Measurements from ENCODE around the gene FUT9. TPM values are rescaled to one million over a fixed set of nuclear protein-coding genes. Genes with fewer than 3 reads are reported as not detected.

Gene FUT9
- total RNA-seq, 4 donors from 2014 or later = not detected

GRCh38 chr6:96202571-96202970 lies 186.8 kb downstream of the FUT9 start:
- Histone ChIP-seq H3K27ac (no peak overlapping the region), H3K36me3 (no peaks in the 10 kb centered on the region), H3K9me3 (no peaks in the 10 kb centered on the region), H3K27me3 (no peaks in the 10 kb centered on the region), H3K4me1 (no peaks in the 10 kb centered on the region), H3K4me3 (no peak overlapping the region)
- intact Hi-C loops (cut with DNase I; ENCODE audit: low total_unique reads) = no loop called here
- TF ChIP-seq, protein P1, sequence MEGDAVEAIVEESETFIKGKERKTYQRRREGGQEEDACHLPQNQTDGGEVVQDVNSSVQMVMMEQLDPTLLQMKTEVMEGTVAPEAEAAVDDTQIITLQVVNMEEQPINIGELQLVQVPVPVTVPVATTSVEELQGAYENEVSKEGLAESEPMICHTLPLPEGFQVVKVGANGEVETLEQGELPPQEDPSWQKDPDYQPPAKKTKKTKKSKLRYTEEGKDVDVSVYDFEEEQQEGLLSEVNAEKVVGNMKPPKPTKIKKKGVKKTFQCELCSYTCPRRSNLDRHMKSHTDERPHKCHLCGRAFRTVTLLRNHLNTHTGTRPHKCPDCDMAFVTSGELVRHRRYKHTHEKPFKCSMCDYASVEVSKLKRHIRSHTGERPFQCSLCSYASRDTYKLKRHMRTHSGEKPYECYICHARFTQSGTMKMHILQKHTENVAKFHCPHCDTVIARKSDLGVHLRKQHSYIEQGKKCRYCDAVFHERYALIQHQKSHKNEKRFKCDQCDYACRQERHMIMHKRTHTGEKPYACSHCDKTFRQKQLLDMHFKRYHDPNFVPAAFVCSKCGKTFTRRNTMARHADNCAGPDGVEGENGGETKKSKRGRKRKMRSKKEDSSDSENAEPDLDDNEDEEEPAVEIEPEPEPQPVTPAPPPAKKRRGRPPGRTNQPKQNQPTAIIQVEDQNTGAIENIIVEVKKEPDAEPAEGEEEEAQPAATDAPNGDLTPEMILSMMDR (IDR thresholded peaks at IDR 0.05 in 4 of 5, conservative IDR thresholded peaks at IDR 0.05 in 1 of 5) = no peak
- no peak for TF ChIP-seq POLR2A (IDR thresholded peaks at IDR 0.05)
- DNase-seq (no peak), ATAC-seq (no peak)
- in situ Hi-C loops (cut with MboI; ENCODE audit: low sequenced_read_pairs in 4 of 4) = no loop called here

DNA sequence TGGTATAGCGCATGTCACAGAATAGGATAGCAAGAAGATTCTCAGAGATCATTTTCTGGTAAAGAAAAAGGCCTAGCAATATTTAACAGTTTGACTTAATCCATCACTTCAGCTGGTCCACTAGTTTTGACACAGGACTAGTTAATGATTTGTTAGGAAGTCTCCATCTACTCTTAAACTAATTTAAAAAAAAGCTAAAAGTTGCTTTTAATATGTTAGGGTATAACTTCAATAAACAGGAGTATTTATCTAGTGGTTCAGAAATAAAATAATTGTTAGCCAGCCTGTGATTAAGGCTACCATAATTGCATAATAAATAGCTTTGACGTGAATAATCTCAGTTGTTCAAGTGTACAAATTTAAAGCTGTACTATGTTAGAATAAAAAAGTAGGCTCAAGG lies 195.6 kb downstream of the FUT9 start:
- in situ Hi-C loops (cut with MboI; ENCODE audit: low sequenced_read_pairs in 4 of 4) (no loop called here), intact Hi-C loops (cut with DNase I; ENCODE audit: low total_unique reads) (no loop called here)
- Histone ChIP-seq H3K27me3 (no peaks in the 10 kb centered on the region), H3K36me3 (no peaks in the 10 kb centered on the region), H3K9me3 (no peaks in the 10 kb centered on the region), H3K27ac (no peak overlapping the region), H3K4me1 (no peaks in the 10 kb centered on the region), H3K4me3 (no peak overlapping the region)
- no peak for ATAC-seq
- no peak for DNase-seq
- TF ChIP-seq, protein P1 (IDR thresholded peaks at IDR 0.05 in 4 of 5, conservative IDR thresholded peaks at IDR 0.05 in 1 of 5) = no peak
- no peak for TF ChIP-seq POLR2A (IDR thresholded peaks at IDR 0.05)

GRCh38 chr6:96212066-96212465 lies 196.3 kb downstream of the FUT9 start:
- intact Hi-C loops (cut with DNase I; ENCODE audit: low total_unique reads) (no loop called here), in situ Hi-C loops (cut with MboI; ENCODE audit: low sequenced_read_pairs in 4 of 4) (no loop called here)
- no peak for ATAC-seq
- no peak overlapping the region for H3K4me3 ChIP-seq
- no peaks in the 10 kb centered on the region for H3K4me1 ChIP-seq
- H3K27ac ChIP-seq = no peak overlapping the region
- H3K27me3 ChIP-seq = no peaks in the 10 kb centered on the region
- TF ChIP-seq, protein P1 (IDR thresholded peaks at IDR 0.05 in 4 of 5, conservative IDR thresholded peaks at IDR 0.05 in 1 of 5) = no peak
- no peak for TF ChIP-seq POLR2A (IDR thresholded peaks at IDR 0.05)
- no peak for DNase-seq
- H3K9me3 ChIP-seq = no peaks in the 10 kb centered on the region
- H3K36me3 ChIP-seq = no peaks in the 10 kb centered on the region

GRCh38 chr6:96213784-96214183 lies 198.0 kb downstream of the FUT9 start:
- H3K36me3 ChIP-seq = no peaks in the 10 kb centered on the region
- no peaks in the 10 kb centered on the region for H3K9me3 ChIP-seq
- TF ChIP-seq, protein P1 (IDR thresholded peaks at IDR 0.05 in 4 of 5, conservative IDR thresholded peaks at IDR 0.05 in 1 of 5) = no peak
- TF ChIP-seq POLR2A (IDR thresholded peaks at IDR 0.05) = no peak
- no peak overlapping the region for H3K27ac ChIP-seq
- DNase-seq (no peak), ATAC-seq (no peak)
- no peaks in the 10 kb centered on the region for H3K4me1 ChIP-seq
- in situ Hi-C loops (cut with MboI; ENCODE audit: low sequenced_read_pairs in 4 of 4) = no loop called here
- no peaks in the 10 kb centered on the region for H3K27me3 ChIP-seq
- H3K4me3 ChIP-seq = no peak overlapping the region
- intact Hi-C loops (cut with DNase I; ENCODE audit: low total_unique reads) = no loop called here

GRCh38 chr6:96223695-96224094 lies 207.9 kb downstream of the FUT9 start:
- TF ChIP-seq, protein P1 (IDR thresholded peaks at IDR 0.05 in 4 of 5, conservative IDR thresholded peaks at IDR 0.05 in 1 of 5) = no peak
- TF ChIP-seq POLR2A (IDR thresholded peaks at IDR 0.05) = no peak
- no peak overlapping the region for H3K27ac ChIP-seq
- H3K36me3 ChIP-seq = no peaks in the 10 kb centered on the region
- no peak overlapping the region for H3K4me3 ChIP-seq
- no peaks in the 10 kb centered on the region for H3K9me3 ChIP-seq
- in situ Hi-C loops (cut with MboI; ENCODE audit: low sequenced_read_pairs in 4 of 4) (no loop called here), intact Hi-C loops (cut with DNase I; ENCODE audit: low total_unique reads) (no loop called here)
- no peaks in the 10 kb centered on the region for H3K27me3 ChIP-seq
- DNase-seq (no peak), ATAC-seq (no peak)
- H3K4me1 ChIP-seq = no peaks in the 10 kb centered on the region

Data from gastrocnemius medialis (tissue), 4 donors.